ENCODE measurements around the gene DNTT.

DNTT gene

DNA sequence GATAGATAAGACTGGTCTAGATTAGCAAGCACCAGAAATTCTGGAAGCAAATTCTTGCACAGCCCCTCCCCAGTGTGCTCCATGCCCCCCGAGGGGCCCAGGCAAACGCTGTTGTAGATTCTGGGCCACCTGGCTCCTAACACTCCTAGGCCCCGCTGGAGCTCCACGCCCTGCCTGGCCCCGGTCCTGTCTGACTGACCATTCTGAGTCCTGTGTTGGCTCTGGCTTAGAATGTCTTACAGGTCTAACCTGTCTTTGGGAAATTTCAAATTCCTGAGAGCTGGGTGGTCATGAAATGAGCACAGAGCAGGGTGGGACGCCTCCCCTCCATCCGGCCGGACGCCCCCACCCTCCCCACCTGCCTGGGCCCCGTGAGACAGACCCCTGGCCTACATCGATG is 67.1 kb downstream of the DNTT start:
- no peak for DNase-seq (ENCODE audit: low spot score)
- TF ChIP-seq, protein P1, sequence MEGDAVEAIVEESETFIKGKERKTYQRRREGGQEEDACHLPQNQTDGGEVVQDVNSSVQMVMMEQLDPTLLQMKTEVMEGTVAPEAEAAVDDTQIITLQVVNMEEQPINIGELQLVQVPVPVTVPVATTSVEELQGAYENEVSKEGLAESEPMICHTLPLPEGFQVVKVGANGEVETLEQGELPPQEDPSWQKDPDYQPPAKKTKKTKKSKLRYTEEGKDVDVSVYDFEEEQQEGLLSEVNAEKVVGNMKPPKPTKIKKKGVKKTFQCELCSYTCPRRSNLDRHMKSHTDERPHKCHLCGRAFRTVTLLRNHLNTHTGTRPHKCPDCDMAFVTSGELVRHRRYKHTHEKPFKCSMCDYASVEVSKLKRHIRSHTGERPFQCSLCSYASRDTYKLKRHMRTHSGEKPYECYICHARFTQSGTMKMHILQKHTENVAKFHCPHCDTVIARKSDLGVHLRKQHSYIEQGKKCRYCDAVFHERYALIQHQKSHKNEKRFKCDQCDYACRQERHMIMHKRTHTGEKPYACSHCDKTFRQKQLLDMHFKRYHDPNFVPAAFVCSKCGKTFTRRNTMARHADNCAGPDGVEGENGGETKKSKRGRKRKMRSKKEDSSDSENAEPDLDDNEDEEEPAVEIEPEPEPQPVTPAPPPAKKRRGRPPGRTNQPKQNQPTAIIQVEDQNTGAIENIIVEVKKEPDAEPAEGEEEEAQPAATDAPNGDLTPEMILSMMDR (IDR thresholded peaks at IDR 0.05; ENCODE audit: extremely low read depth, missing control alignments), result no peak

DNA sequence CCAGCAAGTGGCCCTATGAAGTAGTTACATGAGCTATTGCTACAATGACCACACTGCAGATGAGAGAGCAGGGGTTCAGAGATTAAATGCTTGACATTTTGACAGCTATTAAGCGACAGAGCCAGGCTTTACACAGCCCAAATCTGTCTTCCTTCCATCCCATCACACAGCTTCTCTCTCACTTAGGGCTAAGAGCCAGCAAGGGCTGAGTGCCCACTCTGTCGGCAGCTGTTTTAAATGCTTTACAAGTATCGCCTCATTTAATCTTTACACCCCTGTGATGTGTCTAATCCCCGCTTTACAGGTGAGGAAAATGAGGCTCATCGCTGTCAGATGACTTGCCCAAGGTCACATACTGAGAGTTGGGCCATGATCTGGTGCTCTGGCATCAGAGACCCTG is 69.8 kb downstream of the DNTT start:
- TF ChIP-seq, protein P1 (IDR thresholded peaks at IDR 0.05; ENCODE audit: extremely low read depth, missing control alignments), result no peak

DNA sequence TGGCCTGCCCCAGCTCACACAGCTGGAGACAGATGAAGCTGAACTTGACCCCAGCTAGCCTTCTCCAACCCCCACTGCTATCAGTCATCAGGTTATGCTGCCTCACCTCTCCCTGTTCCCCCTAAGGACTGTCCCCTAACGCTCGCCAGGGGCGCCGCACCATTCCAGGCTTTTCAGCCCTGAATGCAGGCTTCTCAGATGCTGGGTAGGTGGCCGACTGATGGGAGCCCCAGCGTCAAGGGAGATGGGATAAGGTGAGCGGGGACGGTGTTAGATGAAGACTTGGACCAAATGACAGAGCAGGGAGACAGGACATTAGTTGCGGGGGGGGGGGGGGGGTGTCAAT is 70.4 kb downstream of the DNTT start:
- DNase-seq (ENCODE audit: low spot score), result no peak
- TF ChIP-seq, protein P1 (IDR thresholded peaks at IDR 0.05; ENCODE audit: extremely low read depth, missing control alignments), result no peak

More for the DNA sequence above, 69.8 kb downstream of the DNTT start:
- DNase-seq (ENCODE audit: low spot score), result no peak

DNA sequence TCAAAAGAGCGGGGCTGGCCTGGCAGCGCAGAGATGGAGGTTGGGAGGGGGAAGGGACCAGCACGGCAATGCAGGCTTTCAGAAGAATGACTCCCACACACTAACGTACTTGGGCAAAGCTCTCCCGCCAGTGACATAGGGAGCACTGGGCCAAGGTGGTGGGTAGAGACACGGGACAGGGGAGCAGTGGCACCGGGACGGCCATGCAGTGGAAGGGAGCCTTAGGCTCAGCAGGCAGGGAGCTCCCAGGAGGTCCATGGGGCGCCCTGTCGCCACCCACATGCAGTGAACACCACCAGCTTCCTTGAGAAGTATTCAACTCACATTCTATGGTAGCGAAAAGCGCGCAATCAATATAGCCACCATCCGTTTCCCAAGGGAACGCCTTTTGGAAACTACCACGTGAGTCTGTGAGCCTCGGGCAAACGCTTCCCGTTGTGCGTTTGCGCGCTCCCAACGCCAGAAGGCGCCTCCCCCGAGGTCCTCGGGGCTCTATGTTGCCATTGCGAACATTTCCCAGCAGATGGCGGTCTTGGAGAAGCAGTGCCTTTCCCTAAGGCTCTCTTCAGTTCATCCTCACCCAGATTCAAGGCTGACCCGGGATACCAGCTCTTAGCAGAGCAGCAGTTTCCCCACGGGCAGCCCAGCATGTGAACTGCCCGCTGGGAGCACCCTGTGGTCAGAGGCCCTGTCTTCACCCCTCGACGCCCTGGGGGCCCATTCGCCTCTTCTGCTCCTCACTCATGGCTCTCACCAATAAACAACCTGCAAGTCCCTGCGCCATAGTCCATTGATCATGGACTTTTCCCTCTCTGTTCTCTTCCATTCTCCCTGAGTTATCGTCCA is 71.0 kb downstream of the DNTT start:
- TF ChIP-seq, protein P1 (IDR thresholded peaks at IDR 0.05; ENCODE audit: extremely low read depth, missing control alignments), result peak; percentile 99
- DNase-seq (ENCODE audit: low spot score), result peak; percentile 89

GRCh38 chr10:96376483-96376882 is 72.2 kb downstream of the DNTT start:
- TF ChIP-seq, protein P1 (IDR thresholded peaks at IDR 0.05; ENCODE audit: extremely low read depth, missing control alignments), result no peak
- peak; percentile 70 for DNase-seq (ENCODE audit: low spot score)

GRCh38 chr10:96377816-96378294 is 73.6 kb downstream of the DNTT start:
- TF ChIP-seq, protein P1 (IDR thresholded peaks at IDR 0.05; ENCODE audit: extremely low read depth, missing control alignments), result no peak
- DNase-seq (ENCODE audit: low spot score), result no peak

DNA sequence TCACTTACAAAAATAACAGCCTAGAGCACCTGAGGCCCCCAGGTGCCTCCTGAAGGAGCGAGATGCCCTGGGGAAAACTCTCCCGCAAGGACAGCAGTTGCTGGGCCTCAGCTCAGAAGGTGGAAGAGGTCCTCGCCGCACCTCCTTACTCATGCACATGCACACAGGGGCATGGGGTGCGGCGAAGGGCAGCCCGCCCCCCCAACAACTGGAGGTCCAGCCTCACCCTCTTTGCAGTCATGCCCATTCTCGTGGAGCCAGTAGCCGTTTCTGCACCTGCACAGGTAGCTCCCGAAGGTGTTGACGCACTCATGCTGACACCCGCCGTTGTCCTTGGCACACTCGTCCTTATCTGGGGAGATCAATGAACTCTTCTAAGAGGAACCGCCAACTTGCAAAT is 74.5 kb downstream of the DNTT start:
- DNase-seq (ENCODE audit: low spot score), result no peak

More for the DNA sequence above, 74.5 kb downstream of the DNTT start:
- TF ChIP-seq, protein P1 (IDR thresholded peaks at IDR 0.05; ENCODE audit: extremely low read depth, missing control alignments), result no peak
